Measurements from ENCODE around the gene PRSS37.
A peak's percentile ranks its signal among the peaks of the same experiment; 100 is the strongest.
"Not testable (repeated sequence)": the region's sequence is repeated elsewhere in the genome, so short reads cannot be mapped to it uniquely, and the experiment has no call there.

The PRSS37 gene, protein sequence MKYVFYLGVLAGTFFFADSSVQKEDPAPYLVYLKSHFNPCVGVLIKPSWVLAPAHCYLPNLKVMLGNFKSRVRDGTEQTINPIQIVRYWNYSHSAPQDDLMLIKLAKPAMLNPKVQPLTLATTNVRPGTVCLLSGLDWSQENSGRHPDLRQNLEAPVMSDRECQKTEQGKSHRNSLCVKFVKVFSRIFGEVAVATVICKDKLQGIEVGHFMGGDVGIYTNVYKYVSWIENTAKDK

DNA sequence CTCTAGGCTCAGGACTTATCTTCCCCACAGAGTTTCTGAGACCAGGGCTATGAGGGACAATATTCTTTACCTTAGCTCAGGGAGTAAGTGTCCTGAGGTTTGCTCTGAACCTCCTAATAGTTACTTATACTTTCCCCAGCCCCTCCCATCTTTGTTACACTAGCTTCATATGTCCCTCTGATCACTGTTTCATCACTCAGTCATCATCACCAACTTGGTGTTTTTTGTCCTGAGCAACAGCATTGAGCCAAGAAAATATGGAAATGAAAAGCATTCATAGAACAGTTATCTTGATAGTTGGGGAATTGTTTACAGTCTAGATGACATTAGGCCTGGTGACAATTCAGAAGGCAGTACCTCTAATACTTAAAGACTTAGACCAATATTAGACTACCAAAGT is at the start of gene PRSS37:
TSS of gene PRSS37 (minus strand) at position 101 of the 400 bp plus-strand sequence. CDS start 436 bp downstream, outside the sequence.
- no peak for DNase-seq

DNA sequence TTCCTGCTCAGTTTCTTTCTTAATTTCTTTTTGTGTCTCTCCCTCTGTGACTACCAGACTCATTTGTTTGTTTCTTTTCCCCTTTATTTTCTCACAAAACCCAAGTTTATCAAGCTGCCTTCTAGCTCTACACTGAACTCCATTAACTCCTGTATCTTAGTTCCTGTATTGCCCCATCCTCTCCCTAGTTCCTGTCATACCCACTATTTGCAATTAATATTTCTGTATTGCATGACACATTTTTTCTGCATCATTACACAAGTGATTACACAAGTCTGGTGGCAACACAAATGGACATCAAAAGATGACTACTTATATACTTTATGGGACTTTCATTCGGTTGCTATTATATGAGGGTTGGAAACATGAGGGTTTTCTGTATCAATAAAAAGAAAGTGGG is 48.0 kb upstream of the PRSS37 start:
- peak; percentile 1 for DNase-seq

DNA sequence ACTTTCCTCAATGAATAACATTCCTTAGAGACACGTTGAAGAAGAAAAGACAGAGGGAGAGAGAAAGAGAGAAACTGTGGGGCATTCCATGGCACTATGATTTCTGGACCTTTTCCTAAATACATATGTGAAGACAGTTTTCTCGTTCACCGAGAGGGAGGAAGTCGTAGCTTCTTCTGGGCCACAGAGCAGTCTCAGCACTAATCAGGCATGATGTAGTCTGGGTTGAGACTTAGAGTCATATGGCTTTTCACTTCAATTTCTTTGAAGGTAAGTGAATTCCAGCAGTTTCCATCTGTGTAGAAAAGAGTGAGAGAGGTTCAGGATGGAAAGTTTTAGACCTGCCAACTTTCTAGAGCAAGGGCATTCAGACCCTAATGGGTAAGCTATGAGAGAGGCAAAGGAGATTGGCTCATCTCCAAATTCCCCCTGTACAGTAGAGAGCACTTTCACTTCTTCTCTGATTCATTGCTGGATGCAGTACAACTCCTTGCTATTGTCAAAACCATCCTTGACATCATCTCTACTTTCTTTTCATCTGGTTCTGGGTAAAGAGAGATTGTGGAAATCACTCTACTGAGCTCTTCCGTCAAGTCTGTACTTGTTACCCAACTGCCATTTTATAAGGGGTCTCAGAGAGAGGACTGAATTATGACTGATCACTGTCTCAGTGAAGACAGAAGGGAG is 43.4 kb upstream of the PRSS37 start:
- DNase-seq: no peak

GRCh38 chr7:141880960-141881359 is 39.7 kb upstream of the PRSS37 start:
- no peak for DNase-seq

GRCh38 chr7:141877365-141877764 is 36.1 kb upstream of the PRSS37 start:
- DNase-seq: no peak

DNA sequence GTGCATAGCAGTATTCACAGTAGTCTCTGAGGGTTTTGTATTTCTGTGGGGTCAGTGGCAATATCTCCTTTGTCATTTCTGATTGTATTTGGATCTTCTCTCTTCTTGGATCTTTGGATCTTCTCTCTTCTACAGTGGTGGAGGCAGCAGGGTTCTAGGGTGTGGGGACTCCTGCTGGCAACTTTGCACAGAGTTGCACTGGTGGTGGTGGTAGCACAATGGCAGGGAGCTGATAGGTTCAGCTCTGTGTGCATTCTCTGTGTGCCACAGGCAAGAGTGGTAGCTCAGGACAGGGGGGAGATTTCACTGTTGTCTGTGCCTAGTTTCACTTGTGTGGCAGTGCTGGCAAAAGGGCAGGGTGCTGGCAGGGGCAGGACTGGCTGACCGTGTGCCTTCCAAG is 35.1 kb upstream of the PRSS37 start:
- no peak for DNase-seq

DNA sequence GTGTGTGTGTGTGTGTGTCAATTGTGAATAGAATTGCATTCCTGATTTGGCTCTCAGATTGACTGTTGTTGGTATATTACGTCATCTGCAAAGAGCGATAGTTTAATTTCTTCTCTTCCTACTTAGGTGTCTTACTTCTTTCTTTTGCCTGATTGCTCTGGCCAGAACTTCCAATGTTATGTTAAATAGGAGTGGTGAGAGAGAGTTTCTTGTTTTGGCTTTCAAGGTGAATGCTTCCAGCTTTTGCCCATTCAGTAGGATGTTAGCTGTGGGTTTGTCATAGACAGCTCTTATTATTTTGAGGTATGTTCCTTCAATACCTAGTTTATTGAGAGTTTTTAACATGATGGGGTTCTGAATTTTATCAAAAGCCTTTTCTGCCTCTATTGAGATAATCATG is 34.2 kb upstream of the PRSS37 start:
- DNase-seq: no peak

GRCh38 chr7:141874787-141875186 is 33.5 kb upstream of the PRSS37 start:
- DNase-seq: no peak

- DNase-seq: no peak
Observed at GRCh38 chr7:141872931-141873330, 31.6 kb upstream of the PRSS37 start.

- DNase-seq: no peak
Observed at GRCh38 chr7:141866974-141867373, 25.7 kb upstream of the PRSS37 start.

- no peak for DNase-seq
Observed at GRCh38 chr7:141864765-141865447, 23.6 kb upstream of the PRSS37 start.

DNA sequence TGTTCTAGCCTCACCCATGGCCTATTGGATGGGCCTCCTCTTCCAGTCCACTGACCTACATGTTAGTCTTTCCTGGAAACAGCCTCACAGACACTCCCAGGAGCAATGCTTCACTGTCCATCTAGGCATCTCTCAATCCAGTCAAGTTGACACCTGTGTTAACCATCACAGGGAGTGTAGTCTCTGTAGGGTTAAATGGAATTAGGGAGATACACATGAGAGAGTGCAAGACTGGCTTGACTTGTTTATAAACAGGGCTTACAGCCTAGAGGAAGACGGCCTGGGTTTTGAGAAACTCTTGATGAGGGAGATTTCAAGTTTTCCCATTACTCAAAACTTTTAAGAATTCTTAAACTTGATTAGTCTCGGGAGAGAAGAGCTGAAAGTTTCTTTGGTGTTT is 18.9 kb upstream of the PRSS37 start:
- DNase-seq: no peak

DNA sequence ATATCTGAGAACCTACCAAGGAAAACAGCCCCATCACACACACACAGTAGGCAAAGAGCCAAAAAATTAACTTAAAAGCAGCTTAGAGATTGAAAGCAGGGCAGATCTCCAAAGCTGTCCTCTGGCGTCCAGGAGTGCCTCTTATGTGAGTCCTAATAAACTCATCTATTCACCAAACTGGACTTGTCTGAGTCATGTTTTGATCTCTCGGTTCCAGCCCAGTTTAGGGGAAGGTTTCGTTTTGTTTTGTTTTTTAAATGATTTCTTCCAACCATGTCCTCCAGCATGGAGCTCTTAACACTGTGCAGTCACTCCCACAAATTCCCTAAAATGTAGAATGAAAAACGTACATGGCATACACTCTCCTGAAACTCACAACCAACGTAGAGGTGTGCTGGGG is 6.7 kb upstream of the PRSS37 start:
- DNase-seq: no peak

DNA sequence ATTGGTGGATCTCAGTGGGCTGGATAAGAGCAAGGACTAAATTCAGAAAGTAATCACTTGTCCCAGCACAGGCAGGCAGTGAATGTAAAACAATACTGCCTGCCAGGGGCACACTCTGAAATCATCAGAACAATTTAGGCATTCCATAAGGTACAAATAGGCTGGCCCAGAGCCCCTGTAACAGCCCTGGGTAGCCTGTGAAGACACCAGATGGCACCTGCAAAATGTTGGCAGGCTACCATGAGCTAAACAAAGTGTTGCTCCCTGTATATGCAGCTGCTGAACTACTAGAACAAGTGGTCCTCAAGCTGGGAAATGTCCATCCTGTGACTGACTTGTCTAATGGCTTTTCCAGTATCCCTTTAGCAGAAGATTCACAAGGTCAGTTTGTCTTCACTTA is 3.0 kb upstream of the PRSS37 start:
- no peak for DNase-seq

GRCh38 chr7:141842904-141843303 is 1.6 kb upstream of the PRSS37 start:
- no peak for DNase-seq

DNA sequence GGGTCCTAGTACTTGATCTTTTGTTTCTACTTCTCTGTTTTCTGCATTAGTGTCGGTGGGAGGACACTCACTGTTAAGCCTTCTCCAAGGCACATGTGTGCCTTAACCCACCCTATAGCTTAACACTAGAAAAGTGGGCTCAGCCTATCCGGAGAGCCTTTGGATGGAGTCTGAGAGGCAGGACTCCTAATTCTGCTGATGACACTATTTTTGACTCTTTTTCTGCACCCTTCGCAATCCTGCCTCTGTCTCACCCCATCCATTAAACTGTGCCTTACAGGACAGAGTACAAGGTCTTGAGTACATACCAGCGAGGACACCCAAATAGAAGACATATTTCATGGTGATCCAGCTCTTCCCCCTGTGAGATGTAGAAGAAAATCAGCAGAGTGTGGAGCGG is 577 bp downstream of the PRSS37 start:
- DNase-seq: no peak

- no peak for DNase-seq
Observed at GRCh38 chr7:141839256-141839655, 2.0 kb downstream of the PRSS37 start.

DNA sequence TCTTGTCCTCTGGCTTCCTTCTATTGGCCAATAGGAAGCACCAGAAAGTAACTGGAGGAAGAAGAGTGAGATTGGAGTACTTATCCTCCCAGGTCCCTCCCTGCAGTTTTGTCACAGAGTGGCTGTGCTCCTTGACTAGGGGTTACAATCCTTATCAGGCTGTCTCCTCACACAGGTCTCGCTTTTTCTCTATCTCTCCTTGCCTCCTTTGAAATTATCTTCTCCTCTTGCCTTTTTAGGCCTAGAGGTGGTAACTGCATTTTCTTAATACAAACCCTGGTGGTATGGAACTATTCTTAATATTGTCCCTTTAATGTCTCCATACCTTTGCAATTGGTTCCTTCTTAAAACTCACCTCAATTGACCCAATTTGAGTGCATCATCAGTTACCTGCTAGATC is 2.7 kb downstream of the PRSS37 start:
- DNase-seq: no peak

- DNase-seq: no peak
Observed at GRCh38 chr7:141837683-141838082, 3.6 kb downstream of the PRSS37 start.

- DNase-seq: not testable (repeated sequence)
Observed at GRCh38 chr7:141822432-141822831, 18.9 kb downstream of the PRSS37 start.

DNA sequence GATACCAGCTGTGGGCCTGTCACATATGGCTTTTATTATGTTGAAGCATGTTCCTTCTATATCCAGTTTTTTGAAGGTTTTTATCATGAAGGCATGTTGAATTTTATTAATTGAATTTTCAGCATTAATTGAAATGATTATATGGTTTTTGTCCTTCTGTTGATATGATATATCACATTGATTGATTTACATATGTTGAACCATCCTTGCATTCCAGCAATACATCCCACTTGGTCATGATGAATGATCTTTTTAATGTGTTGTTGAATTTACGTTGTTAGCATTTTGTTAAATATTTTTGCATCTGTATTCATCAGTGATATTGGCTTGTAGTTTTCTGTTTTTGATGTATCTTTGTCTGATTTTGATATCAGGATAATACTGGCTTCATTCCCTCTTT is 21.2 kb downstream of the PRSS37 start:
- DNase-seq: no peak

DNA sequence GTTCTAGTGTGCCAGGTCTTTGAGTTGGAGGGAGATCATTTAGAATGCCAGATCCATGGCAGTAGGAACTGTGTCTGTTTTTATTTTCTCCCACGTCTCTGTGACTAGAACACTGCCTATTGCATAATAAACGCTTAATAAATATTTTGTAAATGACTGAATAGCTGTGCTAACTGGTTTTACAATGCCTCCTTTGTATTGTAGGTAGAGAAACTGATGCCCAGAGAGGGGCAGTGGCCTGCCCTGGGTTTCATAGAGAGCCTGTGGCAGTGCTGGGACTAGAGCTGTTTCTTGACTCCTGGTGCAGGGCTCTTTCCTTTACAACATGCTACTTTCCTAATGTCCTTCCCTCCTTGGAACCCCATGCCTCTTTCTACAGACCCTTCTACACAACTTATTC is 48.8 kb downstream of the PRSS37 start:
- no peak for DNase-seq

DNA sequence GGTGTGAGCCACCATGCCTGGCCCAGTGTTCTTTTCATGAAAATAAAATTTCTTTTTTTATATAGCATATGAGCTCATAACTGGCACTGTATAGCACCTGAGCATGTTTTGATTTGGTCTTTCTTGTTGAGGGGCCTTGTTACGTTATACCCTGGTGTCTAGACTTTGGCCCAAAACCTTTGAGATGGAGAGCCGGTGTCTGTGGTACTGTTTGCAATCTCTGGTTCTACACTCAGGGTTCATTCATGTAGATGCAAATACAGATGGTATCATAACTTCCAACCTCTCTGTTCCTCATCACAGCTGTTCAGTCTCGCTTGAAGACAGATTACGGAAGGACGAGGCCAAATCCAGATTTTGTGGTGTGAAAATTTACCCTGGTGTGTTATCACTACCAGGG is 51.4 kb downstream of the PRSS37 start, which contains the start of gene TAS2R5:
TSS of gene TAS2R5 (plus strand) at position 301 of the 400 bp plus-strand sequence. CDS start 145 bp downstream, outside the sequence.
- no peak for DNase-seq

- no peak for DNase-seq
Observed at GRCh38 chr7:141788296-141788695, 53.0 kb downstream of the PRSS37 start.
